Astrocyte (in vitro differentiated cells and primary cell): ENCODE data around the gene HS6ST3. TPM values are rescaled to one million over a fixed set of nuclear protein-coding genes. Genes with fewer than 3 reads are reported as not detected.

Experiments used
- DNase-seq: peaks from one replicate; pipeline ENCODE4 v3.0.0-alpha.2; 2010; ENCODE audit warnings: low read depth
- FAIRE-seq: peaks from 2 replicates; lab custom pipeline; 2011; peaks lifted over from hg19 to GRCh38; lab: Jason Lieb, UNC
- H2AFZ ChIP-seq: 2 replicates; pipeline ENCODE4 v1.6.0; 2012; ENCODE audit warnings: low read depth, low read length, inconsistent platforms
- H3K27ac ChIP-seq: 2 replicates; pipeline ENCODE4 v1.5.1; 2011; ENCODE audit warnings: low read depth, low read length, inconsistent platforms
- H3K27me3 ChIP-seq: 2 replicates; pipeline ENCODE4 v1.6.0; 2011; ENCODE audit warnings: low read length, inconsistent platforms; ENCODE audit not compliant: insufficient read depth
- H3K36me3 ChIP-seq: 2 replicates; pipeline ENCODE4 v1.5.1; 2011; ENCODE audit warnings: low read length, inconsistent platforms; ENCODE audit not compliant: insufficient read depth
- H3K4me1 ChIP-seq: 2 replicates; pipeline ENCODE4 v1.5.1; 2011; ENCODE audit warnings: low read length, inconsistent platforms; ENCODE audit not compliant: insufficient read depth
- H3K4me2 ChIP-seq: 2 replicates; pipeline ENCODE4 v1.6.0; 2012; ENCODE audit warnings: low read length, inconsistent platforms
- H3K4me3 ChIP-seq: 2 replicates; pipeline ENCODE4 v1.5.1; 2011; ENCODE audit warnings: low read depth, mild to moderate bottlenecking, low read length, inconsistent platforms; ENCODE audit not compliant: insufficient read depth
- H3K79me2 ChIP-seq: 2 replicates; pipeline ENCODE4 v1.6.0; 2012; ENCODE audit warnings: mild to moderate bottlenecking, low read length, inconsistent platforms; ENCODE audit not compliant: insufficient read depth
- H3K9ac ChIP-seq: 2 replicates; pipeline ENCODE4 v1.6.0; 2012; ENCODE audit warnings: mild to moderate bottlenecking, low read length, inconsistent platforms
- H3K9me3 ChIP-seq: 2 replicates; pipeline ENCODE4 v1.5.1; 2012; ENCODE audit warnings: low read depth, mild to moderate bottlenecking, low read length, inconsistent platforms; ENCODE audit not compliant: insufficient read depth
- H4K20me1 ChIP-seq: 2 replicates; pipeline ENCODE4 v1.6.0; 2012; ENCODE audit warnings: low read length, inconsistent platforms; ENCODE audit not compliant: insufficient read depth
- H3K27ac Mint-ChIP-seq: one replicate; pipeline ENCODE4 v1.8.0; 2021; ENCODE audit warnings: mild to moderate bottlenecking, mixed read lengths; ENCODE audit not compliant: unreplicated experiment
- H3K27me3 Mint-ChIP-seq: one replicate; pipeline ENCODE4 v1.8.0; 2021; ENCODE audit warnings: low read depth, mixed read lengths; ENCODE audit not compliant: unreplicated experiment
- H3K36me3 Mint-ChIP-seq: one replicate; pipeline ENCODE4 v1.8.0; 2021; ENCODE audit warnings: low read depth, mixed read lengths; ENCODE audit not compliant: unreplicated experiment
- H3K4me1 Mint-ChIP-seq: one replicate; pipeline ENCODE4 v1.8.0; 2021; ENCODE audit warnings: low read depth, mixed read lengths; ENCODE audit not compliant: unreplicated experiment
- H3K4me3 Mint-ChIP-seq: one replicate; pipeline ENCODE4 v1.8.0; 2021; ENCODE audit warnings: mild to moderate bottlenecking, moderate library complexity, mixed read lengths; ENCODE audit not compliant: unreplicated experiment
- H3K9me3 Mint-ChIP-seq: one replicate; pipeline ENCODE4 v1.8.0; 2021; ENCODE audit warnings: mild to moderate bottlenecking, mixed read lengths; ENCODE audit not compliant: unreplicated experiment
- CTCF ChIP-seq: IDR thresholded peaks from 2 replicates; pipeline ENCODE4 v1.5.1; 2011; ENCODE audit warnings: low read depth, mild to moderate bottlenecking, inconsistent platforms, low read length, moderate library complexity; ENCODE audit not compliant: insufficient read depth
- EZH2 ChIP-seq: IDR thresholded peaks from 2 replicates; pipeline ENCODE4 v1.6.1; 2012; ENCODE audit warnings: mild to moderate bottlenecking, low read length, inconsistent platforms; ENCODE audit not compliant: insufficient read depth
- total RNA-seq: library from RNA; stranded (reverse); gene quantifications from 2 replicates; pipeline ENCODE4 v1.2.1, GENCODE V29; 2021

Gene HS6ST3
- total RNA-seq, 1 donor from 2014 or later = 0.07 TPM

- Mint-ChIP-seq H3K36me3 (no peaks in the 10 kb centered on the region), H3K4me3 (no peak overlapping the region), H3K4me1 (no peaks in the 10 kb centered on the region), H3K27ac (no peak overlapping the region), H3K9me3 (no peaks in the 10 kb centered on the region), H3K27me3 (no peaks in the 10 kb centered on the region)
- Histone ChIP-seq H3K79me2 (no peaks in the 10 kb centered on the region), H3K9me3 (no peaks in the 10 kb centered on the region), H3K27me3 (no peaks in the 10 kb centered on the region), H3K4me2 (no peak overlapping the region), H2AFZ (no peak overlapping the region), H3K27ac (no peak overlapping the region), H4K20me1 (no peaks in the 10 kb centered on the region), H3K36me3 (no peaks in the 10 kb centered on the region), H3K9ac (no peak overlapping the region), H3K4me3 (no peak overlapping the region), H3K4me1 (no peaks in the 10 kb centered on the region)
- DNase-seq (no peak), FAIRE-seq (no peak)
- TF ChIP-seq CTCF (no peak), EZH2 (no peak)
These were observed 287.9 kb downstream of the HS6ST3 start for GRCh38 chr13:96377835-96378234.

- Histone ChIP-seq H3K4me3 (no peak overlapping the region), H2AFZ (no peak overlapping the region), H3K9ac (no peak overlapping the region), H4K20me1 (no peaks in the 10 kb centered on the region), H3K27ac (no peak overlapping the region), H3K4me2 (no peak overlapping the region), H3K9me3 (no peaks in the 10 kb centered on the region), H3K79me2 (no peaks in the 10 kb centered on the region), H3K4me1 (no peaks in the 10 kb centered on the region), H3K36me3 (no peaks in the 10 kb centered on the region), H3K27me3 (no peaks in the 10 kb centered on the region)
- TF ChIP-seq CTCF (no peak), EZH2 (no peak)
- Mint-ChIP-seq H3K4me3 (no peak overlapping the region), H3K9me3 (no peaks in the 10 kb centered on the region), H3K27ac (no peak overlapping the region), H3K27me3 (no peaks in the 10 kb centered on the region), H3K4me1 (no peaks in the 10 kb centered on the region), H3K36me3 (no peaks in the 10 kb centered on the region)
- FAIRE-seq = no peak
- no peak for DNase-seq
These were observed 290.1 kb downstream of the HS6ST3 start for GRCh38 chr13:96379967-96380366.

GRCh38 chr13:96381681-96382080 lies 291.8 kb downstream of the HS6ST3 start:
- no peaks in the 10 kb centered on the region for H3K4me1 Mint-ChIP-seq
- no peaks in the 10 kb centered on the region for H3K9me3 Mint-ChIP-seq

More at GRCh38 chr13:96381681-96382080, 291.8 kb downstream of the HS6ST3 start:
- Mint-ChIP-seq H3K36me3 (no peaks in the 10 kb centered on the region), H3K4me3 (no peak overlapping the region), H3K27me3 (no peaks in the 10 kb centered on the region), H3K27ac (no peak overlapping the region)
- no peak overlapping the region for H3K4me2 ChIP-seq
- no peaks in the 10 kb centered on the region for H3K79me2 ChIP-seq
- no peak for FAIRE-seq
- no peaks in the 10 kb centered on the region for H3K36me3 ChIP-seq
- no peak overlapping the region for H2AFZ ChIP-seq
- H3K27ac ChIP-seq = no peak overlapping the region
- no peak for TF ChIP-seq EZH2
- no peaks in the 10 kb centered on the region for H4K20me1 ChIP-seq
- no peaks in the 10 kb centered on the region for H3K27me3 ChIP-seq
- DNase-seq = no peak
- H3K4me1 ChIP-seq = no peaks in the 10 kb centered on the region
- no peaks in the 10 kb centered on the region for H3K9me3 ChIP-seq
- H3K4me3 ChIP-seq = no peak overlapping the region
- no peak overlapping the region for H3K9ac ChIP-seq
